GM12875 (cell line): ENCODE results near the gene SHISA5.
"Not testable (repeated sequence)": the region's sequence is repeated elsewhere in the genome, so short reads cannot be mapped to it uniquely, and the experiment has no call there.

Experiments
- H3K4me3 ChIP-seq: one replicate; pipeline ENCODE4 v1.5.1; 2011; ENCODE audit warnings: low read depth, low read length, control low read depth
- TF ChIP-seq, protein P1 (sequence below): IDR thresholded peaks from 2 replicates; pipeline ENCODE4 v1.5.1; 2011; ENCODE audit warnings: low read depth, mild to moderate bottlenecking, control low read depth, inconsistent platforms, low read length, moderate library complexity, borderline replicate concordance; ENCODE audit not compliant: insufficient read depth

SHISA5 gene

DNA sequence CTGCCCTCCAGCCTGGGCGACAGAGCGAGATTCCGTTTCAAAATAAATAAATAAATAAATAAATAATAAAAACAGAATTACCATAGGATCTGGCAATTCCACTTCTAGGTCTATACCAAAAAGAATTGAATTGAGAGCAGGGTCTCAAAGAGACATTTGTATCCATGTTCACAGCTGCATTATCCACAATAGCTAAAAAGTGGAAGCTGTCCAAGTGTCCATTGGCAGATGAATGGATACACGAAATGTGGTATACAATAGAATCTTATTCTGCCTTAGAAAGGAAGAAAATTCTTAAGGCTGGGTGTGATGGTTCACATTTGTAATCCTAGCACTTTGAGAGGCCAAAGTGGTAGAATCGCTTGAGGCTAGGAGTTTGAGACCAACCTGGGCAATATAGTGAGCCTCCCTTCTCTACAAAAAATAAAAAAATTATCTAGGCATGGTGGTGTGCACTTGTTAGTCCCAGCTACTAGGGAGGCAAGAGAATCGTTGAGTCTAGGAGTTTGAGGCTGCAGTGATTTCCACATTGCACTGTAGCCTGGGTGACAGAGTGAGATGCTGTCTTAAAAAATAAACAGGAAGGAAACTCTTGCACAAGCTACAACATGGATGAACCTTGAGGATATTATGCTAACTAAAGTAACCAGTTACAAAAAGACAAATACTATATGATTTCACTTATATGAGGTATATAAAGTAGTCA, 28.4 kb upstream of the SHISA5 start:
- no peak overlapping the region for H3K4me3 ChIP-seq
- TF ChIP-seq, protein P1, sequence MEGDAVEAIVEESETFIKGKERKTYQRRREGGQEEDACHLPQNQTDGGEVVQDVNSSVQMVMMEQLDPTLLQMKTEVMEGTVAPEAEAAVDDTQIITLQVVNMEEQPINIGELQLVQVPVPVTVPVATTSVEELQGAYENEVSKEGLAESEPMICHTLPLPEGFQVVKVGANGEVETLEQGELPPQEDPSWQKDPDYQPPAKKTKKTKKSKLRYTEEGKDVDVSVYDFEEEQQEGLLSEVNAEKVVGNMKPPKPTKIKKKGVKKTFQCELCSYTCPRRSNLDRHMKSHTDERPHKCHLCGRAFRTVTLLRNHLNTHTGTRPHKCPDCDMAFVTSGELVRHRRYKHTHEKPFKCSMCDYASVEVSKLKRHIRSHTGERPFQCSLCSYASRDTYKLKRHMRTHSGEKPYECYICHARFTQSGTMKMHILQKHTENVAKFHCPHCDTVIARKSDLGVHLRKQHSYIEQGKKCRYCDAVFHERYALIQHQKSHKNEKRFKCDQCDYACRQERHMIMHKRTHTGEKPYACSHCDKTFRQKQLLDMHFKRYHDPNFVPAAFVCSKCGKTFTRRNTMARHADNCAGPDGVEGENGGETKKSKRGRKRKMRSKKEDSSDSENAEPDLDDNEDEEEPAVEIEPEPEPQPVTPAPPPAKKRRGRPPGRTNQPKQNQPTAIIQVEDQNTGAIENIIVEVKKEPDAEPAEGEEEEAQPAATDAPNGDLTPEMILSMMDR: no peak

DNA sequence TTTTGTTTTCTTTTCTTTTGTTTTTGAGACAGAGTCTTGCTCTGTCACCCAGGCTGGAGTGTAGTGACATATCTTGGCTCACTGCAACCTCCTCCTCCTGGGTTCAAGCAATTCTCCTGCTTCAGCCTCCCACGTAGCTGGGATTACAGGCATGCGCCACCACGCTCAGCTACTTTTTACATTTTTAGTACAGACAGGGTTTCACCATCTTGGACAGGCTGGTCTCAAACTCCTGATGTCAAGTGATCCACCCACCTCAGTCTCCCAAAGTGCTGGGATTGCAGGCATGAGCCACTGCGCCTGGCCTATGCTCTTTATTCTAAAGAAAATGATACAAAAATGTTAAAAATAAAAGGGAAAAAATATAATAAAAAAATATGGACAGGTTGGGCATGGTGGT, 26.7 kb upstream of the SHISA5 start:
- not testable (repeated sequence) for H3K4me3 ChIP-seq

DNA sequence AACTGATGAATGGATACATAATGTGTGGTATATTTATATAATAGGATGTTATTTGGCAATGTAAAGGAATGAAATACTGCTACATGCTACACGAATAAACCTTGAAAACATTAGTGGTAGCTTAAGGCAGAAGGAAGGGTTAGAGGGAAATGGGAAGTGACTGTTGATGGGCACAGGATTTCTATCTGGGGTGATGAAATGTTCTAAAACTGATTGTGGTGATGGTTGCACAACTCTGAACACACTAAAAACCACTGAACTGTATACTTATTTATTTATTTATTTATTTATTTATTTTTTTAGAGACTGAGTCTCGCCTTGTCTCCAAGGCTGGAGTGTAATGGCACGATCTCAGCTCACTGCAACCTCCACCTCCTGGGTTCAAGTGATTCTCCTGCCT, 24.8 kb upstream of the SHISA5 start:
- no peak overlapping the region for H3K4me3 ChIP-seq
- TF ChIP-seq, protein P1: no peak

DNA sequence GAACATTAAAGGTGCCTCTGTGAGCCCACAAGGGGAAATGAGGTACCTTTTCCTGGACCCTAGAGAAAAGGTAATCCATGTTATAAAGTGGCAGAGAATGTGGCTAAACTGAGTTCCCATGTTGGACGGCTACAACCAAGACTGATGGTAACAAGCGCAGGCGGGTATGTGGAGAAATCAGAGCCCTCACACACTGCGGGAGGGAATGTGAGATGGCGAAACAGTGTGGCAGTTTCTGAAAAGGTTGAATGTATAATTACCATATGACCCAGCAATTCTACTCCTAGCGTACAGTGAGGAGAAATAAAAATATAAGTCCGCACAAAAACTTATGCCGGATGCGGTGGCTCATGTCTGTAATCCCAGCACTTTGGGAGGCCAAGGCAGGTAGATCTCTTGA, 24.1 kb upstream of the SHISA5 start:
- H3K4me3 ChIP-seq: no peak overlapping the region
- TF ChIP-seq, protein P1: no peak

DNA sequence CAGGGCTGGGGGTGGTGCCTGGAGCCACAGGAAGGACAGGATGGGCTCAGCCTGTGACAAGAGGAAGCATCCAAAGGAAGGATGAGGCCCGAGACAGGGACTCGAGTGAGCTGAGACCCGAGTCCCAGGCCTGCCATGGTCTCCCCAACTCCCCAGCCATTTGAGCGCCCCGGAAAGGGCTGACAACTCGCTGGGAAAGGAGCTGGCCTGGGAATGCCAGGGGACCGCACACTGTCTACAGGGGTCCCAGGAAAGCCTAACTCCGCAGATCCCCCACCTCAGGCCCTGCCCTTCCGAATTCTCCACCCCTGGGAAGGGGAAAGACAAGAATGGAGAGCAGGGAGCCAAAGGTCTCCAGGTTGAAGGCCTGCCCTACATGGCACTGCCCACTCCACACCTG, 21.0 kb upstream of the SHISA5 start:
- no peak overlapping the region for H3K4me3 ChIP-seq
- TF ChIP-seq, protein P1: no peak

DNA sequence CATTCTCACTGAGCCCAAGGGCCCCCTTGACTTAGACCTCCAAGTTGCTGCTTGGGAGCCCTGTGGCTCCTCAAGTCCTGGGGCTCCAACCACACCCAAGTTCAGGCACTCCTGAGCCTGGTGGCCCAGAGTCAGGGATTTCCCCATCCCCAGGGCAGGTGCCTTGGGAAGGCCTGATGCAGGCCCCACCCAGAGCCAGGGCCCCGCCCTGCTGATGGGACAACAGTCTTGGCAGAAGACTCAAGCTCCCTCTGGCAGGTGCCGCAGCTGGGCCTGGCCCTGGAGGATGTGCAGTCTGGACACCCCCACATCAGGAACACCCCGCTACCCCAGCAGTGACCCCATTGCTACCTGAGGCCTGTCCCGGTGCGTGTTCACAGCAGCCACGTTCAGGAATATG, 17.7 kb upstream of the SHISA5 start:
- TF ChIP-seq, protein P1: no peak

DNA sequence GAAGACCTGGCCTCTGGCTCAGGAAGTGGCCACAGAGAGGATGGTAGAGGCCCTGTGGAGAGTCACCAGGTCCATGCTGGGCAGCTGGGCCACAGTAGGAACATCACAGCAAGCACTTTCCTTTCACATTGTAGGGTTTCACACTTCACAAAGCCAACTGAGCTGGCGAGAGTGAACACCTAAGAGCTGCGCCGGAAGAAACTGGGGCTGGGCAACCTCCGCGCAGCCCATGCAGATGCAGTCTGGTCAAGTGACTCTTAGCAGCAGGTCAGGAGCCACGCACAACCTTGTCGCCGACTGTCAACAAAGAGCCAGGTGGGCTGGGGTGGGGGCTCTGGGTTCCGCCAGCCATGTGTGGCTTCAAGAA, 15.3 kb upstream of the SHISA5 start:
- H3K4me3 ChIP-seq: no peak overlapping the region
- TF ChIP-seq, protein P1: no peak

More for the DNA sequence above, 17.7 kb upstream of the SHISA5 start:
- no peak overlapping the region for H3K4me3 ChIP-seq
